Measurements from ENCODE around the gene BCL2L13.

DNA sequence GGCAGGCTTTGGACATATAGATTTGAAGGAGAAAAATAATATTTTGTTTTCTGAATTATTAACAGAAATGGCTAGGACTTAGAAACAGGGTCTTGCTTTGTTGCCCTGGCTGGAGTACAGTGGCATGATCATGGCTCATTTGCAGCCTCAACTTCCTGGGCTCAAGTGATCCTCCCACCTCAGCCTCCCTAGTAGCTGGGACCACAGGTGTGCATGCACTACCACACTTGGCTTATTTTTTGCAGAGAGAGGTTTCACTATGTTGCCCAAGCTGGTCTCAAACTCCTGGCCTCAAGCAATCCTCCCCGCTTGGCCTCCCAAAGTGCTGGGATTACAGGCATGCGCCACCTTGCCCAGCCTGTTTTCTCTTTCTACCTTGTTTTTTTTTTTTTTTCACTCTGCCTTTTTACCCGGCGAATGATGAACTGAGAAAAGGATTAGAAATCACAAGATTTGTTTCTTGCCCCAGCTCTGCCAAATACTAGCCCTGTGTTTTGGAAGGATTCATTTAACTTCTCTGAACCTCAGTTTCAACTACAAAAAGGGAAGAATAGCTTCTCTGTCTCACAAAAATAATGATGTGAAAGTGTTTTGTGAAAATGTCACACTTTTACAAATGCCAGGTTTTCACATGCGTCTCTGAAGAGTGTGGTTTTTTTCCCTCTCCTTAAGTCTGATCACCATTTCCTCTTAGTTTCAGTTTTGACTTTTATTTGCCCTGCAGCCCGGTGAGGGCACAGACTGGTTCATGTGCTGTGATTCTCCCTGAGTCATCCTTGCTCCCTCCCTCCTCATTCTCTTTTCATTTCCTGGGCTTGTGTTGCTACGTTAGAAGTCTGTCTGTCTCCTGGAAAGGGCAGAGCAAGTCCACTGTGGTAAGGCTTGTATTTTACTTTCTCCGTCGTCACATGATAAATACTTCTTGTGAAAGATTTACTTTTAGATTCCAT, 67.7 kb downstream of the BCL2L13 start:
- TF ChIP-seq, protein P1, sequence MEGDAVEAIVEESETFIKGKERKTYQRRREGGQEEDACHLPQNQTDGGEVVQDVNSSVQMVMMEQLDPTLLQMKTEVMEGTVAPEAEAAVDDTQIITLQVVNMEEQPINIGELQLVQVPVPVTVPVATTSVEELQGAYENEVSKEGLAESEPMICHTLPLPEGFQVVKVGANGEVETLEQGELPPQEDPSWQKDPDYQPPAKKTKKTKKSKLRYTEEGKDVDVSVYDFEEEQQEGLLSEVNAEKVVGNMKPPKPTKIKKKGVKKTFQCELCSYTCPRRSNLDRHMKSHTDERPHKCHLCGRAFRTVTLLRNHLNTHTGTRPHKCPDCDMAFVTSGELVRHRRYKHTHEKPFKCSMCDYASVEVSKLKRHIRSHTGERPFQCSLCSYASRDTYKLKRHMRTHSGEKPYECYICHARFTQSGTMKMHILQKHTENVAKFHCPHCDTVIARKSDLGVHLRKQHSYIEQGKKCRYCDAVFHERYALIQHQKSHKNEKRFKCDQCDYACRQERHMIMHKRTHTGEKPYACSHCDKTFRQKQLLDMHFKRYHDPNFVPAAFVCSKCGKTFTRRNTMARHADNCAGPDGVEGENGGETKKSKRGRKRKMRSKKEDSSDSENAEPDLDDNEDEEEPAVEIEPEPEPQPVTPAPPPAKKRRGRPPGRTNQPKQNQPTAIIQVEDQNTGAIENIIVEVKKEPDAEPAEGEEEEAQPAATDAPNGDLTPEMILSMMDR (conservative IDR thresholded peaks at IDR 0.05 in 1 of 2, IDR thresholded peaks at IDR 0.05 in 1 of 2; ENCODE audit: extremely low read depth in 1 of 2, insufficient read depth in 1 of 2, low read depth in 1 of 2, low read length in 2 of 2): no peak
- TF ChIP-seq EZH2 (IDR thresholded peaks at IDR 0.05; ENCODE audit: borderline replicate concordance, low read length): no peak
